ENCODE data around the gene SNCAIP. TPM values are rescaled to one million over a fixed set of nuclear protein-coding genes. Genes with fewer than 3 reads are reported as not detected.

Gene SNCAIP
- total RNA-seq, 4 donors from 2014 or later: 11.5 to 36.3 (median 15.2) TPM

DNA sequence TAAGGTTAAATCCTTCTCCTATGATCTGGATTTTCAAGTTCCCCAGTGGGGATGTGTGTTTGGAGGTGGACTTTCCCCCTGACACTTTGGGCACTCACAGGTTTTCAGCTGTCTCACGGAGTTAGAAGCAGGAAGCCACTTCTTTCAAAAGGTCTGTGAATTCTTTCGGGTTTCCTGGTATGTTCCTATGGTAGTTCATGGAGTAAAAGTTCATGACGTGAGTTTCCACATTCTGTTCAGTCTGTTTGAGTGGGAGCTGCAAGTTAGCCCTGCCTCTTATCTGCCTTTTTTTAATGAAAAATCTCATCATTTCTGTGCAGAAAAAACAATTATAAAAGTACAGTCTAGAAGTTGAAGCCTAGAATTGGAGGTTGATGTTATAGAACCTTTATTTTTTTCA lies 24.9 kb upstream of the SNCAIP start:
- ATAC-seq (ENCODE audit: low FRiP score) (peak; percentile 49), DNase-seq (ENCODE audit: low spot score) (no peak)
- no peak for TF ChIP-seq CTCF (IDR thresholded peaks at IDR 0.05)

DNA sequence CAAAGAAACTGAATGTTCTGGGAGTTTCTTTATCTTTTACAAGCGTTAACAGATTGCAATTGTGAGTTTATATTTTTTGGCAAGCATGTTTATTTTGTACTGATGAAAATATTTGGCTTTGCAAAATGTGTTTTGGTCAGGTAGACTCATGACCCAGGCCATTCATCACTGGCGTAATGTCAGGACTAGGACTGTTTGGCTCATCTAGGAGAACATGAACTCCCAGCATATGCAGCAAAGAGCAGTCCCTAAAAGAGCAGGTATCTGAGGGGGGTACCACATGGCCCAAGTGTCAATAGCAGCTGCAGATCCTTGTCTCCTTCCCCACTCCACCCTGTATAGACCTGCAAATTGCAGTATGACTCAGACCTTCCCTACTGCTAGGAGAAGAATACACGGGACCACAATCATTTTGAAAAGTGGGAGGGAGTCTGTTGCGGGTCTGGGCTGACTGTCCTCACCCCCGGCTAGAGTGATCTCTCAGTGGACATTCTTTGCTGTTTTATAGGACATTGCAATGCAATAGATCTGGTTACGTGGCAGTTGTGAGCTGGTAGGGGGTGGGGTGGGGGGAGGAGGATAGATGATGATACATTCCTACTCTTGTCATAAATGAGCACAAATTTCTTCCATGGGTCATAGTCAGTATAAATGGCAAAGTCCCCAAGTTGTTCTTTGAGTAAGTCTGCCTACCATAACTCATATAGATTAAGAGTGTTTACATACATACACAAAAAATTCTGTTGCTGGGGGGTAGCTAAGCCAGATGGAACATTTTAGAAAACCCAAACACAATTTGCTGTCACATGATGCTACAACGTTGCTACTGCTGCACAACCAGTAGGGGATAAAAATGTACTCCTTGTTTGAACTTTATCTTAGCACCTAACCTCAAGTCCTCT lies 20.8 kb upstream of the SNCAIP start:
- ATAC-seq (ENCODE audit: low FRiP score): peak; percentile 53
- no peak for TF ChIP-seq CTCF (IDR thresholded peaks at IDR 0.05)
- no peak for DNase-seq (ENCODE audit: low spot score)

GRCh38 chr5:122292332-122292731 lies 19.7 kb upstream of the SNCAIP start:
- ATAC-seq (ENCODE audit: low FRiP score) (peak; percentile 52), DNase-seq (ENCODE audit: low spot score) (no peak)
- no peak for TF ChIP-seq CTCF (IDR thresholded peaks at IDR 0.05)

DNA sequence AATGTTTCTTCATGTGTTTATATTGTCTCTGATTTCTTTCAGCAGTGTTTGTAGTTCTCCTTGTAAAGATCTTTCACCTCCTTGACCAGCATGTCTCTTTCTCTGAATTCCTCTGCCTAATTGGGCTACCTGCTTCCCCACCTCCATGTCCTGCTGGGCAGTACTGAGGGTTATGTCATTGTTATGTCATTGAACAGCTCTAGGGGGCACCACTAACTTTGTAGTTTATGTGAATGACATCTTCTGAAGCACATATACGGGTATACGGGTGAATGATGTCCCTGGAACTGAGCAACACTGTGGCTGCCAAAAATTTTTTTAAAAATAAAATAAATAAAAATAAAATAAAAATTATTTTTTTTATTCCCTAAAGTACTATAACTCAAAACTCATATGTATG lies 16.9 kb upstream of the SNCAIP start:
- no peak for ATAC-seq (ENCODE audit: low FRiP score)

GRCh38 chr5:122296871-122297270 lies 15.2 kb upstream of the SNCAIP start:
- no peak for TF ChIP-seq CTCF (IDR thresholded peaks at IDR 0.05)
- no peak for ATAC-seq (ENCODE audit: low FRiP score)
- DNase-seq (ENCODE audit: low spot score): no peak

More for the DNA sequence above, 16.9 kb upstream of the SNCAIP start:
- DNase-seq (ENCODE audit: low spot score): no peak
- no peak for TF ChIP-seq CTCF (IDR thresholded peaks at IDR 0.05)

GRCh38 chr5:122297587-122298298 lies 14.3 kb upstream of the SNCAIP start:
- ATAC-seq (ENCODE audit: low FRiP score): no peak
- no peak for TF ChIP-seq CTCF (IDR thresholded peaks at IDR 0.05)
- no peak for DNase-seq (ENCODE audit: low spot score)

All from omental fat pad (tissue), 4 donors.